ENCODE data around the gene CNPY4. TPM values are rescaled to one million over a fixed set of nuclear protein-coding genes. Genes with fewer than 3 reads are reported as not detected.

CNPY4 gene, protein sequence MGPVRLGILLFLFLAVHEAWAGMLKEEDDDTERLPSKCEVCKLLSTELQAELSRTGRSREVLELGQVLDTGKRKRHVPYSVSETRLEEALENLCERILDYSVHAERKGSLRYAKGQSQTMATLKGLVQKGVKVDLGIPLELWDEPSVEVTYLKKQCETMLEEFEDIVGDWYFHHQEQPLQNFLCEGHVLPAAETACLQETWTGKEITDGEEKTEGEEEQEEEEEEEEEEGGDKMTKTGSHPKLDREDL
- total RNA-seq = 23.8 and 25.7 TPM in 2 replicates

DNA sequence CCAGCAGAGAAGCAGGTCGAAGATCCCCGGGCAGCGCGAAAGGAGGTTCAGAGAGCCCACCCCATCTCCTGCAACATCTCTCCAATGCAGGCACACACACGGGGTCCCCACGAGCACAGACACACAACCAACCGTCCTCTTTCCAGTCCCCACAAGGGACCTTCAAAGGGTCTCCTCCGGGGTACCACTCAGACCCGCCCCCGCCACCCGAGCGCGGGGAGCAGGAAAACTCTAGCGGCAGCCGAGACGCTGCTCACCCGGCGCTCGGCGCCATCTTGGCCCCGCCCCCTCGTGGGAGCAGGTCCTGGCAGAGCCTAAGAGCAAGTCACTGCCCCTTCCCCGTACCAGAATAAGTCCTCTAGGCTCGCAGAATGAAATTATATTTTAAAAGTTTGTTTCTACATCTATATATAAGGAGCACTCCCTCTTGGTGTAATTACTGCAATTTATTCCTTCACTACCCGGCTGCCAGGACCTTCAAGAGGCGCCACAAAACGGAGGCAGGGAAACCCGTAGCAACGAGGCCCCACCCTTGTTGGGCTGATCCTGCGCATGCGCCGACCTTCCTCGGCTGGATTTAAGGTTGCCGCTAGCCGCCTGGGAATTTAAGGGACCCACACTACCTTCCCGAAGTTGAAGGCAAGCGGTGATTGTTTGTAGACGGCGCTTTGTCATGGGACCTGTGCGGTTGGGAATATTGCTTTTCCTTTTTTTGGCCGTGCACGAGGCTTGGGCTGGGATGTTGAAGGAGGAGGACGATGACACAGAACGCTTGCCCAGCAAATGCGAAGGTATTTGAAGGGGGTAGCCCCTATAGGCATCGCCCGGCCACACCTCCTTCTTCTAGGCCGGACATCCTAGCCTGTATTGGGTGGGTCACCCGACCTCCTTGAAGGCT is at the start of gene CNPY4, which contains the start of gene TAF6:
Gene CNPY4 (plus strand): TSS at position 563 of the 898 bp plus-strand sequence. CDS start 111 bp downstream, at position 674.
Gene TAF6 (minus strand): TSS at position 287 of the 898 bp plus-strand sequence. CDS start 5,149 bp downstream, outside the sequence.

DNA sequence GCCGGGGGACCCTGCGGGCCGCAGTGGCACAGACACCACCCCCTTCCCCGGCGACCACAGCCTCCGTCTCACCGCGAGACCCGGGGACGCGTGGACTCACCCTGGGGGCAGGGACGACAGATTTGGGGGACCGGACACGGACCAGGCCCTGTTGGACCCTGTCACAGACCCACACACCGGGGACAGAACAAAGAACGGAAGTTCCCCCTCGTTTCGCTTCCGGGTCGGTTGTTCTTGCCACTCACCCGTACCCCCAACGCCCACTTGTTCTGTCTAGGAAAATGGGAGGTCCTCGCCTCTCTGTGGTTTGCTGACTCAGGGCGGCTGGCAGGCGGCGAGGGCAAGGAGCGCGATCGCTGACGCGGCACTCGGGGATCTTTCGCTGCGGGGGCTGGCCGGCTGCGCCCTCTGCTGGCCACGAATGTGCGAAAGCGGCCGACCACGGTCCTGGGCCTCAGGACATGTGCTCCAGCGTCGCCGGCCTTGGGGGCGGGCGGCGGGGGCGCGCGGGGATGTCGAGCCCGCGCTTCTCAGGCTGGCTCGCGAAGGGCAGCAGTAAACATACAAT is 37.8 kb upstream of the CNPY4 start, which contains the start of gene ZNF3:
Gene ZNF3 (minus strand): TSS at position 189 of the 568 bp plus-strand sequence. CDS start 4,366 bp downstream, outside the sequence.

DNA sequence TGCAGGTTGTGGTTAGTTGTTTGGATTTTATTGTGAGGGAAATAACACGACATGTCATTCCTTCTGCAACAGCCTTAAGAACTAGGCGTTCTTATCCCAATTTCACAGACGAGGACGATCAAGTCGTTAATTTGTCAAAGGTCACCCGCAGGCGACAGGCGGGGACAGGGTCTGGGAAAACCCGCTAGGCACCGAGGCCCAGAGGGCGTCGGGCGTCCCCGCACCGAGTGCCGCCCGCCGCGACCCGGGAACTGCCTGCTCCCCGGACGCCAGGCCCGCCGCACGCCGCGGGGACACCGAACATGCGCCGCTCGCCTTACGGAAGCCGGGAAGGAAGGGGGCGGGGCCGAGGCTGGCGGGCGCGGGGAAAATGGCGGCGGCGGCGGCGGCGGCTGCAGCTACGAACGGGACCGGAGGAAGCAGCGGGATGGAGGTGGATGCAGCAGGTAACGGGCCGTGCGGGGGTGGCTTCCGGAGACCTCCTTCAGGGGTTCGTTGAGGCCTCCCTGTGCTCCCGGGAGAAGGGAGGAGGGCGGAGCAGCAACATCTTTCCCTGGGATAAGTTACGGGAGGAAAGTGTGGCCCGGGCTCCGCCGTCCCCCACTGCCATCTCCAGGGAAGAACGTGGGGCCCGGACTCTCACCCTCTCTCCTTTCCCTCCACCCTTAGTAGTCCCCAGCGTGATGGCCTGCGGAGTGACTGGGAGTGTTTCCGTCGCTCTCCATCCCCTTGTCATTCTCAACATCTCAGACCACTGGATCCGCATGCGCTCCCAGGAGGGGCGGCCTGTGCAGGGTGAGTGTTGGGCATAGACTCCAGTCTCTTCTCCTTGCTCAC is 30.6 kb upstream of the CNPY4 start, which contains the start of gene COPS6:
Gene COPS6 (plus strand): TSS at position 349 of the 837 bp plus-strand sequence. CDS start 22 bp downstream, at position 371.

DNA sequence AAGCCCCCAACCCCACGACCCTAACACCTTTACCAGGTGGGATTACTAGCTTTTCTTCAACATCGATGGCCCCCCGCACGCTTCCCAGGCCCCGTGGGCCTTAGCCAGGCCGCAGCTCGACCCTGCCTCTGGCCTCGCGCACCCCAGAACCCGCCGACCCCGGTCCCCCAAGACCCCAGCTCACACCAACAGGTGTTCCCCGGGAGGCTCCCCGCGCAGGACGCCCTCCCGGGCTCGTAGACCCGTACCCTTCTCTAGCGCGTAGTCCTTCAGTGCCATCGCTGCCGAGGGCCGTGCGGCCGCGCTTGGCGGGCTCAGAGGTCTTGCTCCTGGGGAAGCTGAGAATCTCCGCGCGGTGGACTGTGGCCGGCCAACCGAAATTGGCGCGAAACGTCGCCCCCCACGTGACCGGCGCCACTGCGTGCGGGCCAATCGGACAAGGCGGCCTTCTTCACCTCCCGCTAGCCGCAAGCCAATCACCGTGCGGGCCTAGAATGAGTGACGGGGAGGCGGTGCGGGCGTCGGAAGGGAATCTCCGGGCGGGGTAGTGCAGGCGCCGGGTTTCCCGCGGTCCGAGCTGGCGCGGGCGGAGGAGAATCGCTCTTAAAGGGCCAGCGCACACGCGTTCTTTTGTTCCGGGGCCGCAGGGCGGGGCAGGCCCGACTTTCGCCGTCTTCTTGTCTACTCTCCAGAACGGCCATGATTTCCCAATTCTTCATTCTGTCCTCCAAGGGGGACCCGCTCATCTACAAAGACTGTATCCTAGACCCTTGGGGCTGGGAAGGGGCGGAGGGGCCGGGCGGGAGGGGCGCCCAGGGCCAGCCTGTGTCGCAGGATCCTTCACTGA is 18.2 kb upstream of the CNPY4 start, which contains the start of the genes AP4M1 and MCM7:
Gene AP4M1 (plus strand): TSS at position 628 of the 847 bp plus-strand sequence. CDS start 72 bp downstream, at position 700.
Gene MCM7 (minus strand): TSS at position 382 of the 847 bp plus-strand sequence. CDS start 103 bp downstream, at position 279.

DNA sequence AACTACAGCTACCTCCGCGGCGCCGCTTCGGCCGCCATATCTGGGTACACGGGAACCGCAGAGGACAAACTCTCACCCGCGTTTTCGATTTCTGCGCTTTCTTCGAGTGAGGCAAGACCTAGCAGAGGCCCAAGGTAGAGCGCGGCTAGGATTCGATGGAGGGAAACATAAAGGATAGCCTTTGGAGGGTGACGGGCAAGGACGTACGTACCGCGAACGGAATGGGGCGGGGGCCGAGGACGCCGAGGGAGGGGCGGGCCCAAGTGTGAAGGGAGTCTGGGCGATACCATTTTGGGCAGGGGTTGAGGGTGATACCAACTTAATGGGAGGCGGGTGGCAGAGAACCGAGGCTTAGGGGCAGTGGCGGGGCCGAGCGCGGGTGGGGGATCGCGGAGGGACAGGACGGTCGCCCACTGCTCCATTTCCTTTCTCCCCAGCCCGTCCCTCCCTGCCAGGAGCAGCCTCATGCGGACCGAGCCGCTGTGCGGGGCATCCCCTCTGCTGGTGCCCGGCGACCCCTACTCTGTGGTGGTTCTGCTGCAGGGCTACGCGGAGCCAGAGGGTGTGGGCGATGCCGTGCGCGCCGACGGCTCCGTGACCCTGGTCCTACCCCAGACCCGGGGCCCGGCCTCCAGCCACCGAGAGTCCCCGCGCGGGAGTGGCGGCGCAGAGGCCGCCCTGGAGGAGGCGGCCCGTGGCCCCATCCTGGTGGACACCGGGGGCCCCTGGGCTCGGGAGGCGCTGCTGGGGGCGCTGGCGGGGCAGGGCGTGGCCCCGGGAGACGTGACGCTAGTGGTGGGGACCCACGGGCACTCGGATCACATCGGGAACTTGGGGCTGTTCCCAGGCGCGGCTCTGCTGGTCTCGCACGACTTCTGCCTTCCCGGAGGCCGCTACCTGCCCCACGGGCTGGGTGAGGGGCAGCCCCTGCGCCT is 7.8 kb downstream of the CNPY4 start, which contains the start of gene MBLAC1:
Gene MBLAC1 (plus strand): TSS at position 37 of the 935 bp plus-strand sequence. CDS start 429 bp downstream, at position 466.

DNA sequence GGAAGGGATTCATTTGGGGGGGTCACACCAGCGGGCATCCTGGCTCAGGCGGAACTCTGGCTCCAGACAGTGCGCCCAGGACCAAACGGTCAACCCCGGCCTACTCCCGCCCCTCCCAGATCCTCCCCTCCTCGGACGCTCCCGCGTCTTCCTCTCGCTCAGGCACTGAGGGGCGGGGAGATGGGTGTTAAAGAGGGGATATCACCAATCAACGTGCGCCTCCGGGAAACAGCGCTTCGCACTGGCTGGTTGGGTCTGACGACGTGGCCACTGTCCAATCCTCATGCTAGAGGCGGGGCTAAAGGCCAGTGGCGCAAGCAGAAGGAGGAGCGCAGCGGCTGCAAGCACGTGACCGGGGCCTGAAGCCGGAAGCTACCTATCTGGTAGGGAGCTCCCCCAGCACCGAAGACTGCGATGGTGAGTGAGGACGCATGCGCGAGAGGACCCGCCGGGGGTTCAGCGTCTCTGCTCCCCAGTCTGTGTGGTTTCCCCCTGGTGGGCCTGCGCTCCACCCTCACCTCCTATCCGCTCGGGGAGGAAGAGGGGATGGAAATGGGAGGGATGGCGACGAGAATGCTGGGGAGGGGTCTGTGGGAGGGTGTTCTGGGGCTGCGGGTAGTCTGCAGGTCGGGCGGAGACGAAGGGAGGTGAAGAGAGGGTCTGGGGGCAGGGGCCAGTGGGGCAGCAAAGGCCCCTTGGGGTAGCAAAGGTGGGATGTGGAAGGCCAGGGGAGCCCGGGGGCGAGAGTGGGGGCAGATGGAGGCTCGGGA is 29.3 kb downstream of the CNPY4 start, which contains the start of gene LAMTOR4:
Gene LAMTOR4 (plus strand): TSS at position 360 of the 770 bp plus-strand sequence. CDS start 55 bp downstream, at position 415.

DNA sequence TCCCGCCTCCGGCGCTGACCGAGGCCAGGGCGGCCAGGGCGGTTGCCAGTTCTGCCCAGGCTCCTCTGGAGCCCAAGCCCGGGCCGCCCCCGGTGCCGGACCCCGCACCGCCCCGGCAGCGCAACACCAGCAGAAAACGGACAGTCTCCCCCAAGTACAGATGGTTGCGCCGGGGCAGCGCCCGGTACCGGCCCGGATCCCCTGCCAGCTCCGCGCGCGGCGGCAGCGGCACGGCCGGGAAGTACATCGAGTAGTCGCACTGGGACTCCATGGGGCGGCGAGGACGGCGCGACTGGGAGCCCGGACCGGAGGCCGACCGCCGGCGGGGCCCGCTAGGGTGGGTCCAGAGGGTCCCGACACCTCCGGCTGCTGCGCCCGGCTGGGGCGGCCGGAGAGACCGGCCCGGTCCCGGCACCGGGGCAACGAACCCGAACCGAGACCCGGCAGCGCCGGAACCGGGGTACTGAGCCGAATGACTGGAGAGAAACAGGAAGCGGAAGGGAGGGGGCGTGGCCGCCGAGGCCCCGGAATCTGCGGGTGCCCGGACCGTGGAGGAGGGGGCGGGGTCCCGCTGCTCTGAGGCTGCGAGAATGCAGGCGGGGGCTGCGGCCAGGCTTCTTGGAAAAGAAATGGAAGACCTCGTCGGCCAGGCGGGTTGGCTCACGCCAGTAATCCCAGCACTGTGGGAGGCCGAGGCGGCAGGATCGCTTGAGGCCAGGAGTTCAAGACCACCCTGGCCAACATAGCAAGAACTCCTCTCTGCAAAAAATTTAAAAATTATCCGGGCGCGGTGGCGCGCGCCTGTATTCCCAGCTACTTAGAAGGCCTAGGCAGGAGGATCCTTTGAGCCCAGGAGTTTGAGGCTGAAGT is 39.0 kb downstream of the CNPY4 start, which contains the start of gene TRAPPC14:
Gene TRAPPC14 (minus strand): TSS at position 495 of the 870 bp plus-strand sequence. CDS start 224 bp downstream, at position 271.

Other genes with a start within 250 kb of the CNPY4 start
- gene OR2AE1, start 242.6 kb upstream of the CNPY4 start, total RNA-seq = not detected in 2 replicates
- 24.0 and 25.8 TPM in 2 replicates for gene TRIM4, start 200.1 kb upstream of the CNPY4 start, total RNA-seq
- not detected in 2 replicates for gene GJC3, start 190.0 kb upstream of the CNPY4 start, total RNA-seq
- not detected in 2 replicates for gene AZGP1, start 143.6 kb upstream of the CNPY4 start, total RNA-seq
- 11.3 and 13.6 TPM in 2 replicates for gene ZKSCAN1, start 104.0 kb upstream of the CNPY4 start, total RNA-seq
- 6.1 and 8.3 TPM in 2 replicates for gene ZSCAN21, start 69.9 kb upstream of the CNPY4 start, total RNA-seq
- 19.1 and 21.1 TPM in 2 replicates for gene ZNF3, start 37.9 kb upstream of the CNPY4 start, total RNA-seq
- 102 and 125 TPM in 2 replicates for gene COPS6, start 30.7 kb upstream of the CNPY4 start, total RNA-seq
- 149 and 155 TPM in 2 replicates for gene MCM7, start 18.2 kb upstream of the CNPY4 start, total RNA-seq
- gene AP4M1, start 18.0 kb upstream of the CNPY4 start, total RNA-seq = 16.1 and 18.5 TPM in 2 replicates
- 56.0 and 63.9 TPM in 2 replicates for gene TAF6, start 276 bp upstream of the CNPY4 start, total RNA-seq
- 4.7 and 5.0 TPM in 2 replicates for gene MBLAC1, start 7.3 kb downstream of the CNPY4 start, total RNA-seq
- gene LAMTOR4, start 29.3 kb downstream of the CNPY4 start, total RNA-seq = 184 and 224 TPM in 2 replicates
- gene TRAPPC14, start 39.1 kb downstream of the CNPY4 start, total RNA-seq = 4.7 and 6.3 TPM in 2 replicates
- 2.7 and 3.9 TPM in 2 replicates for gene GAL3ST4, start 49.0 kb downstream of the CNPY4 start, total RNA-seq
- 0.89 and 1.00 TPM in 2 replicates for gene GPC2, start 57.7 kb downstream of the CNPY4 start, total RNA-seq
- gene STAG3, start 58.3 kb downstream of the CNPY4 start, total RNA-seq = 0.10 and 0.13 TPM in 2 replicates
- not detected in 2 replicates for gene PVRIG, start 100.3 kb downstream of the CNPY4 start, total RNA-seq
- 0.05 TPM in 1 of 2 replicates, not detected in the other for gene SPDYE3, start 188.1 kb downstream of the CNPY4 start, total RNA-seq
- gene PILRB, start 238.5 kb downstream of the CNPY4 start, total RNA-seq = 14.1 and 18.6 TPM in 2 replicates

All from mammary microvascular endothelial cell (primary cell).